Neural cell (in vitro differentiated cells): Measurements from ENCODE around the gene SLC43A3. TPM values are rescaled to one million over a fixed set of nuclear protein-coding genes. Genes with fewer than 3 reads are reported as not detected.
"Not testable (repeated sequence)": the region's sequence is repeated elsewhere in the genome, so short reads cannot be mapped to it uniquely, and the experiment has no call there.

Experiments used
- H2AFZ ChIP-seq: fragments of 200-600, 300-800 bp; sonication (generic), shearing (Covaris generic); 2 replicates; pipeline ENCODE4 v1.6.0; 2014; ENCODE audit warnings: low read depth, mild to moderate bottlenecking, antibody characterized with exemption, low read length, moderate library complexity
- H3F3A ChIP-seq: fragments of 200-600 bp; shearing (Covaris generic); 2 replicates; pipeline ENCODE4 v1.6.1; 2016; ENCODE audit warnings: mild to moderate bottlenecking, moderate library complexity, mixed read lengths, antibody characterized with exemption, low read length; ENCODE audit not compliant: insufficient read depth, poor library complexity, severe bottlenecking
- H3K27ac ChIP-seq: fragments of 200-600, 300-800 bp; sonication (generic), shearing (Covaris generic); 2 replicates; pipeline ENCODE4 v1.5.1; 2014; ENCODE audit warnings: mild to moderate bottlenecking, low read length, moderate library complexity
- H3K27me3 ChIP-seq: fragments of 300-800, 200-600 bp; sonication (generic), shearing (Covaris generic); 2 replicates; pipeline ENCODE4 v1.6.0; 2014; ENCODE audit warnings: mild to moderate bottlenecking, low read depth, low read length, moderate library complexity; ENCODE audit not compliant: insufficient read depth
- H3K36me3 ChIP-seq: fragments of 300-800, 200-600 bp; sonication (generic), shearing (Covaris generic); 2 replicates; pipeline ENCODE4 v1.5.1; 2014; ENCODE audit warnings: mild to moderate bottlenecking, antibody characterized with exemption, low read length, moderate library complexity; ENCODE audit not compliant: insufficient read depth
- H3K4me2 ChIP-seq: fragments of 300-800, 200-600 bp; sonication (generic), shearing (Covaris generic); 2 replicates; pipeline ENCODE4 v1.6.0; 2014; ENCODE audit warnings: mild to moderate bottlenecking, low read length
- H3K4me3 ChIP-seq: fragments of 300-800, 200-600 bp; sonication (generic), shearing (Covaris generic); 2 replicates; pipeline ENCODE4 v1.5.1; 2014; ENCODE audit warnings: mild to moderate bottlenecking, low read length, moderate library complexity
- H3K79me2 ChIP-seq: fragments of 200-600 bp; shearing (Covaris generic); replicated peaks from 2 replicates; pipeline ENCODE4 v1.6.0; 2014; ENCODE audit warnings: mild to moderate bottlenecking, low read length, moderate library complexity; ENCODE audit not compliant: insufficient read depth
- H3K9ac ChIP-seq: fragments of 300-800, 200-600 bp; sonication (generic), shearing (Covaris generic); 2 replicates; pipeline ENCODE4 v1.6.1; 2016; ENCODE audit warnings: mild to moderate bottlenecking, low read length, mixed read lengths
- H3K9me2 ChIP-seq: fragments of 200-600 bp; shearing (Covaris generic); 2 replicates; pipeline ENCODE4 v1.6.1; 2016; ENCODE audit warnings: mild to moderate bottlenecking, low read length, mixed read lengths; ENCODE audit not compliant: insufficient read depth
- H3K9me3 ChIP-seq: fragments of 200-600, 300-800 bp; sonication (generic), shearing (Covaris generic); 2 replicates; pipeline ENCODE4 v1.6.1; 2016; ENCODE audit warnings: mild to moderate bottlenecking, mixed run types, low read length, moderate library complexity, mixed read lengths
- H4K20me1 ChIP-seq: fragments of 200-600 bp; shearing (Covaris generic); 2 replicates; pipeline ENCODE4 v1.6.1; 2016; ENCODE audit warnings: mild to moderate bottlenecking, mixed run types; ENCODE audit not compliant: insufficient read depth
- EP300 ChIP-seq: fragments of 450-650 bp; conservative IDR thresholded peaks from 2 replicates; pipeline ENCODE4 v1.6.1; 2014; ENCODE audit warnings: antibody characterized with exemption, mild to moderate bottlenecking, moderate library complexity; ENCODE audit not compliant: poor library complexity, severe bottlenecking
- EZH2 ChIP-seq: fragments of 200-600, 300-800 bp; shearing (Covaris generic), sonication (generic); IDR thresholded peaks from 2 replicates; pipeline ENCODE4 v1.6.1; 2014; ENCODE audit warnings: antibody characterized with exemption, low read length, borderline replicate concordance, mild to moderate bottlenecking; ENCODE audit not compliant: insufficient read depth, poor library complexity, severe bottlenecking
- MXI1 ChIP-seq: fragments of 450-650 bp; conservative IDR thresholded peaks from 2 replicates; pipeline ENCODE4 v1.6.1; 2014; ENCODE audit warnings: antibody characterized with exemption, mild to moderate bottlenecking; ENCODE audit not compliant: poor library complexity, severe bottlenecking
- POLR2AphosphoS5 ChIP-seq: IDR thresholded peaks from 2 replicates; pipeline ENCODE4 v1.6.1; 2012
- RAD21 ChIP-seq: fragments of 450-650 bp; conservative IDR thresholded peaks from 2 replicates; pipeline ENCODE4 v1.6.1; 2014; ENCODE audit warnings: antibody characterized with exemption, mild to moderate bottlenecking, moderate library complexity
- SMC3 ChIP-seq: fragments of 450-650 bp; conservative IDR thresholded peaks from 2 replicates; pipeline ENCODE4 v1.6.1; 2014; ENCODE audit warnings: antibody characterized with exemption, mild to moderate bottlenecking, moderate library complexity; ENCODE audit not compliant: poor library complexity
- TAF1 ChIP-seq: IDR thresholded peaks from 2 replicates; pipeline ENCODE4 v1.6.1; 2012; ENCODE audit warnings: low read depth
- polyA plus RNA-seq: library from polyadenylated mRNA; depleted of rRNA; stranded (reverse); fragments of >200 nt; gene quantifications from 2 replicates; pipeline ENCODE4 v1.2.3, GENCODE V29; 2014
- TF ChIP-seq, protein P1 (sequence below): IDR thresholded peaks from 2 replicates; pipeline ENCODE4 v1.6.1; 2012; ENCODE audit warnings: borderline replicate concordance
- TF ChIP-seq, protein P2 (sequence below): fragments of 450-650 bp; IDR thresholded peaks from 2 replicates; pipeline ENCODE4 v1.5.1; 2014; ENCODE audit warnings: antibody characterized with exemption, mild to moderate bottlenecking, moderate library complexity; ENCODE audit not compliant: poor library complexity, severe bottlenecking

The SLC43A3 gene
- polyA plus RNA-seq, 1 donor from 2014 or later, result 0.33 TPM

DNA sequence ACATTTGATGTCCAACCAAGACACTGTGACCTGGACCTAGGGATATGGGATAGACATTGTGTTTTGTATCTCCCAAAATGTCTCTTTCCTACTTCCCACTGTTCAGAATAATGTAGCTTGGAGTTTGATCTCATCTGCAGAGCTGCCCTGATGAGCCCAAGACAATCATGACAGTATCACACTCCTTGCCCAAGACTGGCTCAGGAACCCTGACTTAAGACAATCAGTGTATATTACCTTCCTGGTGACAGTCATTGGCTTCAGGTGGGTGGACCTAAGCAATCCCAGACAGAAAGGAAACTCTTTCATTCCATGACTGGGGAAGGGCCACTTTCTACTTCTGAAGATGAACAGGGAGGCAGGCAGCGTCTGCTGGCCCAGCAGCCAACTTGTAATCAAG, 19.1 kb upstream of the SLC43A3 start:
- Histone ChIP-seq H2AFZ (no peak overlapping the region), H3F3A (no peaks in the 10 kb centered on the region), H3K27ac (no peak overlapping the region), H3K9ac (no peak overlapping the region), H3K79me2 (no peaks in the 10 kb centered on the region), H3K9me2 (no peaks in the 10 kb centered on the region), H3K27me3 (no peaks in the 10 kb centered on the region), H3K4me2 (no peak overlapping the region), H4K20me1 (no peaks in the 10 kb centered on the region), H3K4me3 (no peak overlapping the region), H3K9me3 (no peaks in the 10 kb centered on the region), H3K36me3 (no peaks in the 10 kb centered on the region)
- TF ChIP-seq RAD21, result no peak
- TF ChIP-seq TAF1, result no peak

DNA sequence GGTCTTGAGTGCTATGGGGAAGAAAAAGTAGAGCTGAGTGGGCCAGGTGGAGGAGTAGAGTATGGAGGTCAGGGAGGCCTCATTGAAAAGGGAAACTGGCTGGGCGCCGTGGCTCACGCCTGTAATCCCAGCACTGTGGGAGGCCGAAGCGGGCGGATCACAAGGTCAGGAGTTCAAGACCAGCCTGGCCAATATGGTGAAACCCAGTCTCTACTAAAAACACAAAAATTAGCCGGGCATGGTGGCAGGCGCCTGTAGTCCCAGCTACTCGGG, 18.1 kb upstream of the SLC43A3 start:
- H3K9ac ChIP-seq, H3K27ac ChIP-seq, H3K27me3 ChIP-seq, H3K9me3 ChIP-seq, H3K4me2 ChIP-seq, H3K4me3 ChIP-seq, H4K20me1 ChIP-seq, H2AFZ ChIP-seq, H3K79me2 ChIP-seq, H3K9me2 ChIP-seq, H3K36me3 ChIP-seq, H3F3A ChIP-seq: not testable (repeated sequence)

DNA sequence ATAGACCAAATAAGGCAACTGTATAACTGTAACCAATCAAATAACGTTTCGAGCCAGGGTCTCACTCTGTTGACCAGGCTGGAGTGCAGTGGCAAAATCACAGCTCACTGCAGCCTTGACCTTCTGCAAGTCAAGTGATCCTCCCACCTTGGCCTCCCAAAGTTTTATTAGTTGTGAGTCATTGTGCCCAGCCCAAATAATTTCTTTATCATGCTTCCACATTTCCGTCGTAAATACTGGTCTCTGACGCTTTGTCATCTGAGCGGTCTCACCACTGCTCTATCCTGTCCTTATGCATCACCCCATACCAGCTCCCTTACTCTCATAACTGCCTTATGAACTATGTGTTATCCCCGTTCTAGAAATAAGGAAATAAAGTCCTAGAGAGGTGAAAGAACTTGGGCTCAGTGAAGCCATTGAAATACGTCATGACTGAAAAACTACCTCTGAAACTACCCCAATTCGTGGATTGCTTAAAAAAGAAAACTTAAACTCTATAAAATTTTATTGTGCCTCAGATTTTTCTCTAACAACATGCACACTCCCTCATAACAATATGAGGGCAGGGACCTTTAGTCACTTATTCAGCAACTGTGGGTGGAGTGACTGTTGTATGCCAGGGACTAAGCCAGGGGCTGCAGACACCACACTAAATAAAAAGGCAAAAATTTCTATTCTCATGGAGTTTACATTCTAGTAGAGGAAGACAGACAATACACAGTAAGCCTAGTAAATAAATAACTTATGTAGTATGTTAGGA, 17.6 kb upstream of the SLC43A3 start:
- no peaks in the 10 kb centered on the region for H3K27me3 ChIP-seq
- no peaks in the 10 kb centered on the region for H4K20me1 ChIP-seq
- H3K9ac ChIP-seq, result no peak overlapping the region
- H3K4me3 ChIP-seq, result no peak overlapping the region
- H3K36me3 ChIP-seq, result no peaks in the 10 kb centered on the region
- no peaks in the 10 kb centered on the region for H3K79me2 ChIP-seq
- TF ChIP-seq SMC3 (no peak), TAF1 (no peak), RAD21 (no peak), EP300 (no peak), EZH2 (no peak), MXI1 (no peak), POLR2AphosphoS5 (no peak)
- TF ChIP-seq, protein P1, sequence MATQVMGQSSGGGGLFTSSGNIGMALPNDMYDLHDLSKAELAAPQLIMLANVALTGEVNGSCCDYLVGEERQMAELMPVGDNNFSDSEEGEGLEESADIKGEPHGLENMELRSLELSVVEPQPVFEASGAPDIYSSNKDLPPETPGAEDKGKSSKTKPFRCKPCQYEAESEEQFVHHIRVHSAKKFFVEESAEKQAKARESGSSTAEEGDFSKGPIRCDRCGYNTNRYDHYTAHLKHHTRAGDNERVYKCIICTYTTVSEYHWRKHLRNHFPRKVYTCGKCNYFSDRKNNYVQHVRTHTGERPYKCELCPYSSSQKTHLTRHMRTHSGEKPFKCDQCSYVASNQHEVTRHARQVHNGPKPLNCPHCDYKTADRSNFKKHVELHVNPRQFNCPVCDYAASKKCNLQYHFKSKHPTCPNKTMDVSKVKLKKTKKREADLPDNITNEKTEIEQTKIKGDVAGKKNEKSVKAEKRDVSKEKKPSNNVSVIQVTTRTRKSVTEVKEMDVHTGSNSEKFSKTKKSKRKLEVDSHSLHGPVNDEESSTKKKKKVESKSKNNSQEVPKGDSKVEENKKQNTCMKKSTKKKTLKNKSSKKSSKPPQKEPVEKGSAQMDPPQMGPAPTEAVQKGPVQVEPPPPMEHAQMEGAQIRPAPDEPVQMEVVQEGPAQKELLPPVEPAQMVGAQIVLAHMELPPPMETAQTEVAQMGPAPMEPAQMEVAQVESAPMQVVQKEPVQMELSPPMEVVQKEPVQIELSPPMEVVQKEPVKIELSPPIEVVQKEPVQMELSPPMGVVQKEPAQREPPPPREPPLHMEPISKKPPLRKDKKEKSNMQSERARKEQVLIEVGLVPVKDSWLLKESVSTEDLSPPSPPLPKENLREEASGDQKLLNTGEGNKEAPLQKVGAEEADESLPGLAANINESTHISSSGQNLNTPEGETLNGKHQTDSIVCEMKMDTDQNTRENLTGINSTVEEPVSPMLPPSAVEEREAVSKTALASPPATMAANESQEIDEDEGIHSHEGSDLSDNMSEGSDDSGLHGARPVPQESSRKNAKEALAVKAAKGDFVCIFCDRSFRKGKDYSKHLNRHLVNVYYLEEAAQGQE, result no peak
- TF ChIP-seq, protein P2, sequence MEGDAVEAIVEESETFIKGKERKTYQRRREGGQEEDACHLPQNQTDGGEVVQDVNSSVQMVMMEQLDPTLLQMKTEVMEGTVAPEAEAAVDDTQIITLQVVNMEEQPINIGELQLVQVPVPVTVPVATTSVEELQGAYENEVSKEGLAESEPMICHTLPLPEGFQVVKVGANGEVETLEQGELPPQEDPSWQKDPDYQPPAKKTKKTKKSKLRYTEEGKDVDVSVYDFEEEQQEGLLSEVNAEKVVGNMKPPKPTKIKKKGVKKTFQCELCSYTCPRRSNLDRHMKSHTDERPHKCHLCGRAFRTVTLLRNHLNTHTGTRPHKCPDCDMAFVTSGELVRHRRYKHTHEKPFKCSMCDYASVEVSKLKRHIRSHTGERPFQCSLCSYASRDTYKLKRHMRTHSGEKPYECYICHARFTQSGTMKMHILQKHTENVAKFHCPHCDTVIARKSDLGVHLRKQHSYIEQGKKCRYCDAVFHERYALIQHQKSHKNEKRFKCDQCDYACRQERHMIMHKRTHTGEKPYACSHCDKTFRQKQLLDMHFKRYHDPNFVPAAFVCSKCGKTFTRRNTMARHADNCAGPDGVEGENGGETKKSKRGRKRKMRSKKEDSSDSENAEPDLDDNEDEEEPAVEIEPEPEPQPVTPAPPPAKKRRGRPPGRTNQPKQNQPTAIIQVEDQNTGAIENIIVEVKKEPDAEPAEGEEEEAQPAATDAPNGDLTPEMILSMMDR, result no peak
- H3K9me3 ChIP-seq, result no peaks in the 10 kb centered on the region
- H3F3A ChIP-seq, result no peaks in the 10 kb centered on the region
- H2AFZ ChIP-seq, result no peak overlapping the region
- H3K9me2 ChIP-seq, result no peaks in the 10 kb centered on the region
- no peak overlapping the region for H3K27ac ChIP-seq
- no peak overlapping the region for H3K4me2 ChIP-seq
